RPMI7951 (cell line): ENCODE measurements around the gene VMO1. TPM values are rescaled to one million over a fixed set of nuclear protein-coding genes. Genes with fewer than 3 reads are reported as not detected.

Experiments used
- DNase-seq: peaks from one replicate; pipeline ENCODE4 v3.0.0-alpha.2; 2012; ENCODE audit warnings: low read depth
- total RNA-seq: library from RNA; depleted of rRNA; stranded (reverse); fragments of >200 nt; shearing (Covaris generic); gene quantifications from 2 replicates; pipeline ENCODE4 v1.2.3, GENCODE V29; 2014

The VMO1 gene
- total RNA-seq, 1 experiment from 2014 or later: 0.96 TPM

DNA sequence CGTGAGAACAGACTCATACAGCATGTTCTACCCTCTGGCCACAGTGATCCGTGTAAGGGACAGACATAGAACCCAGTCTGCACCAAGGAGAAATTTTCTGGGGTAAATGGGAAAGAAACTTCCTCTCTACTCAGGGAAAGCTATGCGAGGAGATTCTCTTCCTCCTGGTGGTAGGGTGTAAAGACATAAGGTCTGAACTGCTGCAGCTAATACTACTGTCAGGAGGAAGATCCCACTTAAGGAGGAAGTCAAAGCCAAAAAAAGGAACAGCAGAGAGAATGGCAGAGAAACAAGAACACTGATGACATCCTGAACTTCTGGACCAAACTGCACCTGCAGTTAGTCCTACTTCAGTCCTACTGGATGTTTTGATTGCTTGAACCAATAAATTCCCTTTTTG lies 21.6 kb downstream of the VMO1 start:
- no peak for DNase-seq

DNA sequence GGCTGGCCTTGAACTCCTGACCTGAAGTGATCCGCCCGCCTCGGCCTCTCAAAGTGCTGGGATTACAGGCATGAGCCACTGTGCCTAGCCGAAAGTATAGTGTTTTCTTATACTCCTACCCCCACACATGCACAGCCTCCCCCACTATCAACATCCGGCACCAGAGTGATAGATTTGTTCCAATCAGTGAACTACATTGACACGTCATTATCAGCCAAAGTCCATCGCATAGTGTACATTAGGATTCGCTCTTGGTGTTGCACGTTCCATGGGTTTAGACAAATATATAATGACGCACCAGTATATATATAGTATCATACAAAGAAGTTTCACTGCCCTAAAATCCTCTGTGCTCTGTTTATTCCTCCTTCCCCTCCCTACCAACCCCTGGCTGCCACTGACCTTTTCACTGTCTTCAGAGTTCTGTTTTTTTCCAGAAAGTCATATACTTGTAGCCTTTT lies 26.4 kb downstream of the VMO1 start:
- no peak for DNase-seq

DNA sequence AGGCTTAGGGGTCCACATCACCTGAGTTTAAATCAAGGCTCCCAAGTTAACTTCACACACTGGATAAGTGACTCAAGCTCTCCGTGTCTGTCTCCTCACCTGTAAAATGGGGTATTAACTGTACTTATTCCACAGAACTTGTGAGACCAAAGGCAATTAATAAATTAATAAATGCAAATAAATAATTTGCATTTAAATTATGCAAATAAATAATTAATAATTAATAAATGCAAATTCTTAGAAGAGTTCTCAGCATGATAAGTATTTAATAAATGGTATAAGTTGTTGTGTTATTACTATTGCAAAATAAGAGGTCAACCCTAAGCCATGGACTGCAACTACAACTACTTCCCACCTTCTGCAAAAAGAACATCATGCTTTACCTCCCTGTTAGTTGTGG lies 32.8 kb downstream of the VMO1 start:
- DNase-seq: no peak

DNA sequence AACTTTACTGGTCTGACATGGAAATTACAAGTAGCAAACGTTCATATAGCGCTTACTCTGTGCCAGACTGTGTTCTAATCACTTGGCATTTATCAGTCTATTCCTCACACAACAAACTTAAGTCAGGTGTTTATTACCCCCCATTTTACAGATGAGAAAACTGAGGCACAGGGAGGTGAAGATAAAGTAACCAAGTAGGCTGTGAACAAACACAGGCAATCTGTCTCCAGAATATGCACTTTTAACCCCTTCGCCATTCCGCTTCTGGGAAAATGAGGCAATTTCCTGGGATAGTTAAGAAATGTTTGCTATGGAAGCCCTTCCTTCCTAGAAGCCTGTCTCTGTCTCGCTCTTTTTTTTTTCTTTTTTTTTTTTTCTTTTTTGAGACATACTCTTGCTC lies 34.2 kb downstream of the VMO1 start:
- no peak for DNase-seq

DNA sequence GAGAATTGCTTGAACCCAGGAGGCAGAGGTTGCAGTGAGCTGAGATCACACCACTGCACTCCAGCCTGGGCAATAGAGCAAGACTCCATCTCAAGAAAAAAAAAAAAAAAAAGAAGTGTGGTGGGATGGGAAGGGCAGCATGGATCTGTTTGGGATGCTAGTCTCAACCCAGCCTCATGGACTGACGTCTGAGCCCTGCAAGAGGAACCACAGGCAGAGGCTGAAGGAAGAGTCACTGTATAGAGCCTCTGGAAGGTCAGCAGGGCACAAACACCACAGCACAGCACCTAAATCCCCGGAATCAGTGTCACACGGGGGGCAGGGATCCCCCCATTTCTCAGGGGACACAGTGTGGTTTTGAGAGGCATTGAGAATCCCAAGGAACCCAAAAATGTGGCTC lies 35.6 kb downstream of the VMO1 start:
- DNase-seq: no peak

DNA sequence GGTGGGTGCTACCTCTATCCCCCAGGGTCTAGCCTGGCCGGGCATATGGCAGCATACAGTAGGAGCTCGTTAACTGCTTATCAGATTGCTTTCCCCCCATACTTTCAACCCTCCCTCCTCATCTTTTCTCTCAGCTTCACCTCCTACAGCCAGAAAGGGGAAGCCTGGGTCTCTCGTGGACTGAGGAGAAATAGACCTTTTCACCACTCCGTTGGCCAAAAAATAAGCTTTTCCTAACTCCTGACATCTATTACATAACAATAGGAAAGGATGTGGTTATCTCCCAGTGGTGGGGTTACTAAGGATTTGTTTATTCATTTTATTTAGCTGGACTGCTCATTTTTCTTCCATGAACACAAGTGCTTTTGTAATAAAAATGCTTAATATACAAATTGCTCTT lies 37.5 kb downstream of the VMO1 start:
- no peak for DNase-seq

DNA sequence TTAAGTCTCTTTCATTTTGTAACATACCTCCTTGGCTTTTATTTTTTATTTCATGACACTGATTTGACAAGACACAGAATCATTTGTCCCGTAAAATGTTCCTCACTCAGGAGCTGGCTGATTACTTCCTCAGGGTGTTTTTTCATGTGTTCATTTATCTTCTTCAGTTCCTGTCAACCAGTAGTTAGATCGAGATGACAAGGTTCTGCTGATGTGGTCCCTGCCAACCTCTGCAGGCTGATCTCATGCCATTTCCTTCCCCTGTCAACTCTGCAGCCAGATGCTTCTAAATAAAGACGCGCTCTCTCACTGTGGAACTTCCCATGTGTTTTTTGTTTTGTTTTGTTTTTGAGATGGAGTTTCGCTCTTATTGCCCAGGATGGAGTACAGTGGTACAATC lies 38.3 kb downstream of the VMO1 start:
- peak; percentile 14 for DNase-seq

DNA sequence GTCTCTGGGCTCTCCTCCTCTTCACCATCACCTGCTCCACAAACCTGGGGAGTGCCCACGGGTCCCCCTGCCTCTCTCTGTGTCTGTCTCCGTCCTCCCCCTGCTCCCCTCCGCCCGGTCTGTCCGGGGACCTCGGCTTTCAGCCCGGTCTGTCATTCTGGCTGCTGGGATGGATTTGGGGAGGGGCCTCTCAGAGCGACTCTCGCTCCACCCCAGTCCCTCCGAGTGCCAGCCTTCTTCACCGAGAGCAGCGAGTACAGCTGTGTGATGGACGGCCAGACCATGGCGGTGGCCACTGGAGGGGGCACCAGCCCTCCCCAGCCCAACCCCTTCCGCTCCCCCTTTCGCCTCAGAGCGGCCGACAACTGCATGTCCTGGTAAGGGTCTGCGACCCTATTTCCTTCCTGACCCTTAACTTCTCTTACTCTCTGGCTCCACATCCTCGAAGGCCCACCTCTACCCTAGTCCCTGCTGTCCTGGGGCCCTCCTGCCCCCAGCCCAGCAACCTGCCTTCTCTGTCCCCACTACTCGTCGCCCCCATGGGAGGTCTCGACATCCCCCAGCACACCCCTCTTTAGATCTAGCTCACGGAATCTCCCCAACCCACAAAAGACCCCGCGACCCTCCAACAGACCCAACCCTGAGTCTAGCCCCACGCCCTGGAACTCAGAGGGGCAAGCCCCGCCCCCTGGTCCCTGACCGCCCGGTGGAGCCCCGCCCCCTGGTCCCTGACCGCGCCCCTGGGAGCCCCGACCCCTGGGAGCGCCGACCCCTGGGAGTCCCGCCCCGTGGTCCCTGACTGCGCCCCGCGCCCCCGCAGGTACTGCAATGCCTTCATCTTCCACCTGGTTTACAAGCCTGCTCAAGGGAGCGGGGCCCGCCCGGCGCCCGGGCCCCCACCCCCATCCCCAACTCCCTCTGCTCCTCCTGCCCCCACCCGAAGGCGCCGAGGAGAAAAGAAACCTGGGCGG lies 40.9 kb downstream of the VMO1 start:
- no peak for DNase-seq

DNA sequence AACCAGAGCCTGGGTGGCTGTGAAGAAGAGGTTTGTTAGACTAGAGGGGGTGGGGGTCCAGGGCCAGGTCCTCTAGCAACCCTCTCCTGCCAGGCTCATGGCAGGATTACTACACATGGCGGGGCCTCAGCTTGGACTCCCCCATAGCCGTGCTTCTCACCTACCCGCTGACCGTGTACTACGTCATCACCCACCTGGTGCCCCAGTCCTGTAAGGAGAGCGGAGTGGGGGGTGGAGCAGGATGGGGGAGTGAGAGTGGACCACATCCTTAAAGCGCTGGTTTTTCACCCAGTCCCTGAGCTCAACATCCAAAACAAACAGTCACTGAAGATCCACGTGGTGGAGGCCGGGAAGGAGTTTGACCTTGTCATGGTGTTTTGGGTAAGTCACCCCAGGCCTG lies 42.3 kb downstream of the VMO1 start:
- no peak for DNase-seq

DNA sequence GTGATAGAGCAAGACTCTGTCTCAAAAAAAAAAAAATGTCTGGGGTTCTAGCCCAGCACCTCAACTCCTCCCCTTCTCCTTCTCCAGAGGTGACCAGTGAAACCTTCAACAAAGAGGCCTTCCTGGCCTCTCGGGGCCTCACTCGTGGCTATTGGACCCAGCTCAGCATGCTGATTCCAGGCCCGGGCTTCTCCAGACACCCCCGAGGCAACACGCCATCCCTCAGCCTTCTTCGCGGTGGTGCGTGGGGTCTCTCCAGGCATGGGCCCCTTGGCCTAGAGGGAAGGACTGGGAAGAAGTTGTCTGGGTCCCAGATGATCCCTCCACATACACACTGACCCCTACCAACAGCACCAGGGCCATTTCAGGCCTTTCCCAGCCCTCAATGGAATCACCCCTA lies 42.9 kb downstream of the VMO1 start:
- DNase-seq: no peak

DNA sequence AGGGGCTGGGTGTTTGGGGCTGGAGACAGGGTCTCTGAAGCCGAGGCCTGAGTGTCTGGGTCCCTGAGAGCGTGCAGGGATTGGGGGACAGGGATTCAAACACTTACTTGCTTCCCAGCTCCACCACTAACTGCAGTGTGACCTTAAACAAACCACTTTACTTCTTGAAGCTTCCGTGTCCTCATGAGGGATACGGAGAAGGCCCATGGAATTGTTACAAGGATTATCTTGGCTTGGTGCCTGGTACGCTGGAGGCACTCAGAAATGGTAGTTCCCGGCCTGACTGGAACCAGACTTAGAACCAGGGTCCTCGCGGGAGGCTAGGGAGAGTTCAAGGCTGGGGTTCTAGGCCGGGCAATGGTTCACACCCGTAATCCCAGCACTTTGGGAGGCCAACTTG lies 43.5 kb downstream of the VMO1 start:
- no peak for DNase-seq

DNA sequence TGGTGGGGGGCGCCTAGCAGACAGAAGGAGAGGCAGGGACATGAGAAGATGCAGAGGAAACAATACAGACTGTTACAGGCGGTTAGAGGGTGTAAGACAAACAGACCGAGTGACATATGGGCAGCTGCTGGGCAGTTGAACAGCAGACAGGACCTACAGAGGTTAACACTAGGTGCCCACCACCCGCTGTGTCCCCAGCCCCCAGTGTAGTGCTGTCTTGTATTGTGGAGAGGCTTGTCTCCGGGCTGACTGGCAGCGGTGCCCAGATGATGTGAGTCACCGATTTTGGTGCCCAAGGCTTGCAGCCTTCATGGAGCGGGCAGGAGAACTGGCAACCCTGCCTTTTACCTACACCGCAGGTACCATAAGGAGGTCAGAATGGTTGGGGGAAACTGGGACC lies 44.0 kb downstream of the VMO1 start:
- DNase-seq: no peak

DNA sequence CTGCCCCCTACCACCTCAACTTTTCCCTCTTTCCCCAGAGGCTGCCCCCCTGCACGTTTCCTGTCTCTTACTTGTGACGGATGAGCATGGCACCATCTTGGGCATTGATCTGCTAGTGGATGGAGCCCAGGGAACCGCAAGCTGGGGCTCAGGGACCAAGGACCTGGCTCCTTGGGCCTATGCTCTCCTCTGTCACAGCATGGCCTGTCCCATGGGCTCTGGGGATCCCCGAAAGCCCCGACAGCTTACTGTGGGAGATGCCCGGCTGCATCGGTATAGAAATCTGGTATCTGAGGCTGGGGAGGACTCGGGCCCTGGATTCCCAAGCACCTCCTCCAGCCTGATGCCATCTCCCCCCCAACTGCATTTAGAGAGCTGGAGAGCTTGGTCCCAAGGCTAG lies 44.6 kb downstream of the VMO1 start:
- no peak for DNase-seq

DNA sequence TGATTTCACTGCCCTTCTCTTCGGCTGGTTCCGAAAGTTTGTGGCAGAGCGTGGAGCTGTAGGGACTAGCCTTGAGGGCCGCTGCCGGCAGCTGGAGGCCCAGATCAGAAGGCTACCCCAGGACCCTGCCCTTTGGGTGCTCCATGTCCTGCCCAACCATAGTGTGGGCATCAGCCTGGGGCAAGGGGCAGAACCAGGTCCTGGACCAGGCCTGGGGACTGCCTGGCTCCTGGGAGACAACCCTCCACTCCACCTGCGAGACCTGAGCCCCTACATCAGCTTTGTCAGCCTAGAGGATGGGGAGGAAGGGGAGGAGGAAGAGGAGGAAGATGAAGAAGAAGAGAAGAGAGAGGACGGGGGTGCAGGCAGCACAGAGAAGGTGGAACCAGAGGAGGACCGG lies 45.6 kb downstream of the VMO1 start:
- DNase-seq: no peak

DNA sequence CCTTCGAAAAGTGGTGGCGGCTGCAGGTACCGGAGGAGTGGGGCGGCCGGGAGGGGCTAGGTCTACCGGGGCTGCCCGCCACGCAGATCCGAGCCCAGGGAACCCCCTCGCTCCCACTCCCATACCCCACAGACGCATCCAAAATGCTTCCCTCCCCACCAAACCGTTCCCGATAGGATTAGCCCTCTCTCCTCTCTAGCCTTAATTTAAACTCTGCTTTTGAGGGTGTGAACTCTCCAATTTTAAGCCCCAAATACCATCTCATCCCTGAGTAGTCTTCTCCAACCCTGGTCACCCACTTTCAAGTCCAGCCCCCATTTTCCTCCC lies 46.2 kb downstream of the VMO1 start:
- DNase-seq: no peak

DNA sequence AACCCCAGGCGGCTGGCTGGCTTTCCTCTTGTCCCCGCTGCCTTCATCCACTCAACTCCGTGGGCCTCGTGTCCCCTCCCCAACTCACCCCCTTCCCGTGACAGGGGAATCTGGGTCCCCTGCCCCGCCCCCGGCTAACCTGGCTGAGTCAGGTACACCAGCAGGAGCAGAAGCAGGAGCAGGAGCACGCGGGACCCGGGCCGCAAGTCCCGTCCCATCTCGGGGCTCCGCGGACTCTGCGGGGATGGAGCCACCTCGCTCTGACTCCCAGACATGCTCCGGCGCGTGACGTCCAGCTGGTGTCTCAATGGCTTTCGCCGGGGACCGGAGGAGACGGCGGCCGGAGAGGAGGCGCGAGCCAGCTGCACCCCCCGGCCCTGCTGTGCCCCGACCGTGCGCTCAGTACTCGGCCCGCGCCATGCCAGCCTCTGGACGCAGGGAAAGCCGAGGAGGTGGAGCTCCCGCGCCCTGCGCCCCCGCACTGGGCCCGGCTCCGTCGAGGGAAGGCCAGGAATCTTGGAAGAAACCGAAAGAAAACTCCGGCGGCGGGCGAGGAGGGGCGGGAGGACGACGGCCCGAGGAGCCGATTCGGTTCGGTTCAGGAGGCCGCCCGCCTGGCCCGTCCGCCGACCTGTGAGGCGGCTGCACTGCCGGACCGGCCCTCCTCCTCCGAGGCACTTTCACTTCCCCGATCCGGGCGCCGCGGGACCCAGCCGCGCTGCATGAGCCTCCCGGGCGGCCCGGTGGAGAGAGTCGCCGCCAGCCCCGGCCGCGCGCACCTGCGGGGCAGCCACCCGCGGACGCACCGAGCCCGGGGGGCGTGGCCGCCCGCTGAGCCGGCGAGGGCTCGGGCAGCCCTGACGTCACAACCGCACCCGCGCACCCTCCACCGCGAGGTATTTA lies 46.8 kb downstream of the VMO1 start, which contains the start of the genes CXCL16 and ZMYND15:
Gene CXCL16 (minus strand): TSS at position 807 of the 903 bp plus-strand sequence. CDS start 589 bp downstream, at position 218.
Gene ZMYND15 (plus strand): TSS at position 712 of the 903 bp plus-strand sequence. CDS start 716 bp downstream, outside the sequence.
- peak; percentile 27 for DNase-seq

DNA sequence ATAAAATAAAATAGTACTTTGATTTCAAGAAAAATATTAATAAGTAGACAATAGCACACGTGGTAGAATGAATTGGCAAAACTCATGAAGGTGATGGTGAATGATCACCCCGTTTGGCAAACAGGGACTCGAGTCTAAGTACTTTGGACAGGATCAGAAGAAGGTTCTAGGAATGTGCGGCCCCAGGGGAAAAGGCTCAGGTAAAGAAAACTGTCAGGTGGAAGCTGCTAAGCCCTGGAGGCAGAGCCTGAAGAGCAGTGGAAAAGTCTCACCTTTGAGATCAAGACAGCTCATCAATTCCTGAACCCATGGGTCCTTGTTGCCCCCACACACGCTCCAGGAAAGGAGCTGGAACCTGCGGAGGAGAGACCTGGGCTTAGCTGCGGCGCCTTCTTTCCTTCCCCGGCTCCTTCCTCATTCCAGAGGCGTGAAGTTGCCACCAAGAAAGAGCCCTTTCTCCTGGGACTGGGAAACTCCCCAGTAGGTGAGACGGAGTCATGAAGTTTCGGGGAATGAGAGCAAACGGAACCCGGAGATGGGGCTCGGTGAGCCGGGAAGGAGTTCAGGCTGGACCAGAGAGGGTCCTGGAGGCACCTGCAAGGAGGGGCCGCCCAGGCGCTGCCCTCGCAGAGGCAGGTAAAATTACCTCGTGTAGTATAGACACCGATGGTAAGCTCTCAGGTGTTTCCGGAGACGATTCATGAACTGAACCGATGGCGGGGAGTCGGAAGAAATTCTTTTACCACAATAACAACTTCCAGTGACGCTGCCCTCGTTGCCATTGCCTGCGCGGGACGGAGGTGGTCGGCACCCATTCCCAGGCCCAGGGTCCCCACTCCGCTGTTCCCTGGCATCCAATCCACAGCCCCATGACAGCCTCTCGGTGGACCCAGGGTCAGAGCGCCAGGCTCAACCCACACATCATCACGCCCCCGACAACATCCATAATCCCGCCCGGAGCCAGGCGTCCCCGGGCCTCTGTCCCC lies 47.7 kb downstream of the VMO1 start:
- no peak for DNase-seq

DNA sequence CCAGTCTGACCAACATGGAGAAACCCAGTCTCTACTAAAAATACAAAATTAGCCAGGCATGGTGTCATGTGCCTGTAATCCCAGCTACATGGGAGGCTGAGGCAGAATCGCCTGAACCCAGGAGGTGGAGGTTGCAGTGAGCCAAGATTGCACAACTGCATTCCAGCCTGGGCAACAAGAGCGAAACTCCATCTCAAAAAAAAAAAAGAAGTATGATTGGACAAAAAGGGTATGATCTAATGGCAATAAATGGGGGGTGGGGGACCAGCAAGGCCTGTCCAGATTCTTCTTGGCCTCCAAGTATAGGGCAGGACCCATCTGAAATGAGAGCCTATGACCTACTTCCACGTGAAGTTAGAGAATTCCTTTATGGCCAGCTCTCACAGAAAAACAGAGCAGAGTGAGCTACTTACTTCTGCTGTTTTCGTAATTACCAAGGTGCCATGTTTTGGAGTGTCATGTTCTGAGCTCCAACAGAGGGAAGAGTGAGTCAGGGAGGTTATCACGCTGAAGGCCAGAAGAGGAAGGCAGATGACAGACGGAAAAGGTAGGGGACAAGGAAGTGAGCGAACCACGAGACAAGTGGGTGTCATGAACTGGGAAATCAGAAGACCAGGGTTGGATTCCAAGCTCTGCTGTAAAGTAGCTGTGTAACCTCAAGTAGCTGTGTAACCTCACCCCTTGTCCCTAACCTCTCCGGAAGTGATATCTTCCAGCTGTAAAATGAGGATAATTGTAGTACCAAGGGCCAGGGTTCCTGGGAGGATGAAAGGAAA lies 50.1 kb downstream of the VMO1 start:
- DNase-seq: no peak
